HepG2 (cell line): ENCODE data around the gene CCDC97. TPM values are rescaled to one million over a fixed set of nuclear protein-coding genes. Genes with fewer than 3 reads are reported as not detected.

Experiments used
- ATAC-seq: fragments of 200-7000 bp; cut with Tn5 transposase; 3 replicates; pipeline ENCODE4 v1.9.1; 2020; ENCODE audit warnings: mild to moderate bottlenecking, moderate library complexity
- BruUV-seq: library from RNA; stranded (reverse); fragments of 400-500 nt; replicated peaks from 2 replicates; lab custom pipeline; 2021; lab: Mats Ljungman, UMichigan
- CTCF ChIA-PET: fragments of 300-600 bp; formaldehyde crosslinking; extraction: SDS; loops from one replicate; lab custom pipeline; 2021; ENCODE audit warnings: low total read pairs, inconsistent platforms, low intra/inter-chr PET ratio; lab: Yijun Ruan, JAX
- POLR2A ChIA-PET: fragments of 350-600 bp; sonication (Branson Sonifier 250); formaldehyde crosslinking; loops from one replicate; lab custom pipeline; 2020; ENCODE audit warnings: antibody characterized with exemption, inconsistent platforms; lab: Yijun Ruan, JAX
- DNase-seq: peaks from one replicate; pipeline ENCODE4 v3.0.0-alpha.2; 2015; ENCODE audit warnings: low spot score
- FAIRE-seq: peaks from 3 replicates; lab custom pipeline; 2011; peaks lifted over from hg19 to GRCh38; lab: Jason Lieb, UNC
- H2AFZ ChIP-seq: one replicate; pipeline ENCODE4 v1.6.1; 2011; ENCODE audit warnings: low read length, inconsistent platforms
- H3K27ac ChIP-seq: fragments of 300-600 bp; 3 replicates; pipeline ENCODE4 v1.8.0; 2011; ENCODE audit warnings: mixed run types, mild to moderate bottlenecking, mixed read lengths, low read length, inconsistent platforms; ENCODE audit not compliant: insufficient read depth; ENCODE audit errors: extremely low read length
- H3K27me3 ChIP-seq, 2 experiments: fragments of 200-600 bp in 1 of 2; 2 replicates in 1 of 2; 3 replicates in 1 of 2; pipeline versions ENCODE4 v1.6.0 to v1.8.0; 2011; ENCODE audit warnings: low read length in 2 of 2, mild to moderate bottlenecking in 2 of 2, moderate library complexity in 2 of 2, inconsistent platforms in 1 of 2; ENCODE audit not compliant: insufficient read depth in 2 of 2, control insufficient read depth in 1 of 2
- H3K36me3 ChIP-seq, 2 experiments: fragments of 200-600 bp in 1 of 2; replicated peaks in 1 of 2; 2 replicates in 1 of 2; 3 replicates in 1 of 2; pipeline versions ENCODE4 v1.5.1 to v1.8.0; 2011; ENCODE audit warnings: low read length in 2 of 2, inconsistent platforms in 1 of 2; ENCODE audit not compliant: insufficient read depth in 2 of 2, control insufficient read depth in 1 of 2
- H3K4me1 ChIP-seq: 2 replicates; pipeline ENCODE4 v1.5.1; 2012; ENCODE audit warnings: low read length, inconsistent platforms; ENCODE audit not compliant: insufficient read depth
- H3K4me2 ChIP-seq: 2 replicates; pipeline ENCODE4 v1.6.0; 2011; ENCODE audit warnings: low read depth, low read length, inconsistent platforms
- H3K4me3 ChIP-seq, 3 experiments: fragments of 200-600 bp in 1 of 3; sonication (generic), shearing (Covaris generic) in 1 of 3; replicated peaks in 1 of 3; 2 replicates each; pipeline ENCODE4 v1.5.1; 2011 to 2016; ENCODE audit warnings: low read length in 3 of 3, inconsistent platforms in 2 of 3, low read depth in 2 of 3, mild to moderate bottlenecking in 2 of 3, control low read depth in 1 of 3, mixed read lengths in 1 of 3; ENCODE audit not compliant: insufficient read depth in 1 of 3
- H3K79me2 ChIP-seq: one replicate; pipeline ENCODE4 v1.6.1; 2011; ENCODE audit warnings: low read length, inconsistent platforms; ENCODE audit not compliant: insufficient read depth
- H3K9ac ChIP-seq: 2 replicates; pipeline ENCODE4 v1.6.0; 2011; ENCODE audit warnings: mild to moderate bottlenecking, low read depth, low read length, inconsistent platforms; ENCODE audit not compliant: insufficient read depth
- H3K9me3 ChIP-seq: 2 replicates; pipeline ENCODE4 v1.5.1; 2012; ENCODE audit warnings: mild to moderate bottlenecking, low read length
- H4K20me1 ChIP-seq: 2 replicates; pipeline ENCODE4 v1.6.0; 2011; ENCODE audit warnings: inconsistent platforms, mild to moderate bottlenecking, low read length, moderate library complexity; ENCODE audit not compliant: insufficient read depth
- CAMTA2 ChIP-seq: sonication (generic); formaldehyde crosslinking; IDR thresholded peaks from 2 replicates; pipeline ENCODE4 v1.4.0; 2020; ENCODE audit warnings: mild to moderate bottlenecking, missing genetic modification reagents, borderline replicate concordance
- KDM2A ChIP-seq: sonication (generic); formaldehyde crosslinking; IDR thresholded peaks from 2 replicates; pipeline ENCODE4 v1.4.0; 2020; ENCODE audit warnings: low read depth, missing genetic modification reagents, borderline replicate concordance
- MTF1 ChIP-seq: sonication (generic); formaldehyde crosslinking; IDR thresholded peaks from 2 replicates; pipeline ENCODE4 v1.5.0; 2020; ENCODE audit warnings: missing genetic modification reagents
- REST ChIP-seq, 2 experiments: IDR thresholded peaks; 2 replicates each; pipeline ENCODE4 v1.6.1; 2011 to 2012; ENCODE audit warnings: low read length in 2 of 2, borderline replicate concordance in 1 of 2, low read depth in 1 of 2, mild to moderate bottlenecking in 1 of 2, moderate library complexity in 1 of 2
- TFDP2 ChIP-seq: sonication (generic); formaldehyde crosslinking; IDR thresholded peaks from 2 replicates; pipeline ENCODE4 v1.4.0; 2020; ENCODE audit warnings: missing genetic modification reagents
- ZMYM3 ChIP-seq: sonication (generic); formaldehyde crosslinking; IDR thresholded peaks from 2 replicates; pipeline ENCODE4 v1.5.1; 2020; ENCODE audit warnings: mild to moderate bottlenecking, missing genetic modification reagents
- ZNF10 ChIP-seq: sonication (generic); formaldehyde crosslinking; IDR thresholded peaks from 2 replicates; pipeline ENCODE4 v1.4.0; 2020; ENCODE audit warnings: mild to moderate bottlenecking, low read depth, missing genetic modification reagents, borderline replicate concordance
- ZNF281 ChIP-seq: sonication (generic); formaldehyde crosslinking; IDR thresholded peaks from 2 replicates; pipeline ENCODE4 v1.4.0; 2020; ENCODE audit warnings: missing genetic modification reagents, borderline replicate concordance
- ZNF460 ChIP-seq: sonication (generic); formaldehyde crosslinking; IDR thresholded peaks from 2 replicates; pipeline ENCODE4 v1.5.1; 2020; ENCODE audit warnings: missing genetic modification reagents, mild to moderate bottlenecking, borderline replicate concordance
- ZNF576 ChIP-seq: sonication (generic); formaldehyde crosslinking; IDR thresholded peaks from 2 replicates; pipeline ENCODE4 v1.4.0; 2020; ENCODE audit warnings: mild to moderate bottlenecking, missing genetic modification reagents
- ZNF598 ChIP-seq: sonication (generic); formaldehyde crosslinking; IDR thresholded peaks from 2 replicates; pipeline ENCODE4 v1.5.1; 2020; ENCODE audit warnings: mild to moderate bottlenecking, missing genetic modification reagents, borderline replicate concordance
- ZNF740 ChIP-seq: sonication (generic); formaldehyde crosslinking; IDR thresholded peaks from 2 replicates; pipeline ENCODE4 v1.4.0; 2020; ENCODE audit warnings: missing genetic modification reagents
- ZNF788 ChIP-seq: sonication (generic); formaldehyde crosslinking; IDR thresholded peaks from 2 replicates; pipeline ENCODE4 v1.5.0; 2020; ENCODE audit warnings: mild to moderate bottlenecking, missing genetic modification reagents, borderline replicate concordance
- WGBS: methylation state at CpG from one replicate; pipeline ENCODE4 v1.1.6; 2017; ENCODE audit warnings: low lambda C conversion rate; 5-methylcytosine and 5-hydroxymethylcytosine counted together
- in situ Hi-C: cut with HindIII; loops from 2 replicates; pipeline ENCODE4 v1.10.0; 2017; ENCODE audit warnings: low pct_unique_long_range_greater_than_20kb; ENCODE audit not compliant: extremely low pct_ligation_motif_present
- intact Hi-C: fragments of 100-400 bp; cut with micrococcal nuclease; formaldehyde crosslinking; loops from one replicate; pipeline ENCODE4 v1.10.0; 2022; ENCODE audit not compliant: unreplicated experiment
- polyA plus RNA-seq, 8 experiments: library from polyadenylated mRNA; depleted of rRNA in 3 of 8; stranded (reverse) in 7 of 8; unstranded in 1 of 8; fragments of >200 nt; fragmentation: Illumina TruSeq in 4 of 8; extraction: Trizol in 4 of 8; gene quantifications; 2 replicates each; pipeline versions ENCODE4 v1.2.1 to v1.2.3, GENCODE V29; 2011 to 2016; ENCODE audit warnings: low read depth in 4 of 8, missing spikeins in 1 of 8, mixed read lengths in 1 of 8; ENCODE audit not compliant: insufficient read depth in 1 of 8
- total RNA-seq, 5 experiments: library from RNA; depleted of rRNA; stranded (reverse); fragments of >200 nt; fragmentation: Illumina TruSeq; extraction: Trizol; gene quantifications; 2 replicates each; pipeline ENCODE4 v1.2.3, GENCODE V29; 2016; ENCODE audit warnings: low read depth in 1 of 5

CCDC97 gene
- total and polyA plus RNA-seq, 2 of the 13 experiments (the other 11 are each of a cell fraction or from before 2014, with no cell fraction given): 6.2 to 7.3 TPM

- Histone ChIP-seq H3K27me3 (no peaks in the 10 kb centered on the region; a peak in 1 of 5 replicates), H3K9me3 (no peaks in the 10 kb centered on the region), H3K79me2 (peaks cover 44% of the 10 kb centered on the region), H3K4me1 (peaks cover 28% of the 10 kb centered on the region), H3K4me3 (peak overlapping the region; percentile 67 to 93 (median 85)), H3K4me2 (peak overlapping the region; percentile 96), H3K27ac (peak overlapping the region; percentile 97), H2AFZ (no peak overlapping the region), H4K20me1 (no peaks in the 10 kb centered on the region), H3K36me3 (peaks cover 6 to 24% of the 10 kb centered on the region in 2 experiments), H3K9ac (peak overlapping the region; percentile 100)
- POLR2A ChIA-PET: interaction anchor here (0.7 to 4.5 kb wide), 17 partner anchors 9 to 105 kb away, joined by 3 to 104 read pairs (median 11); partner anchors contain the start of genes B9D2, CCDC97, CYP2S1 and TGFB1
- intact Hi-C loops: no loop called here
- ATAC-seq (peak; percentile 7), DNase-seq (peak; percentile 46), FAIRE-seq (no peak)
- CTCF ChIA-PET: no interaction called here
- in situ Hi-C loops: loop anchor here (5.0 kb wide), 3 partner anchors 37 to 62 kb away; no protein-coding TSS in a partner anchor
- BruUV-seq: no TSS peak
- under 1% methylated on average over 29 of the region's 75 CpGs for WGBS
- no peak for TF ChIP-seq ZNF10 (CRISPR knock-in tag)
- TF ChIP-seq KDM2A: no peak
- no peak for TF ChIP-seq ZNF460 (CRISPR knock-in tag)
- TF ChIP-seq CAMTA2 (CRISPR knock-in tag): 0 out of 2 replicates have a peak, but pooled peaks have one; percentile 26
- TF ChIP-seq ZMYM3 (CRISPR knock-in tag): 0 out of 2 replicates have a peak, but pooled peaks have one; percentile 8
- peak; percentile 60; the same call in 1 of the 2 replicates for TF ChIP-seq ZNF598 (CRISPR knock-in tag)
- peak in 1 of 2 experiments; percentile 5; a peak in 1 of 4 replicates for TF ChIP-seq REST (IDR thresholded peaks at IDR 0.05; ENCODE audit: borderline replicate concordance in 1 of 2, low read depth in 1 of 2, low read length in 2 of 2)
- peak; percentile 68; the same call in 1 of the 2 replicates for TF ChIP-seq MTF1 (CRISPR knock-in tag)
- TF ChIP-seq ZNF281 (CRISPR knock-in tag): peak; percentile 22; the same call in 1 of the 2 replicates
- no peak for TF ChIP-seq ZNF740 (CRISPR knock-in tag)
- TF ChIP-seq ZNF788 (CRISPR knock-in tag): no peak
- TF ChIP-seq TFDP2 (CRISPR knock-in tag): no peak
- TF ChIP-seq ZNF576 (CRISPR knock-in tag): 0 out of 2 replicates have a peak, but pooled peaks have one; percentile 1
Observed at GRCh38 chr19:41264581-41265394, 45.2 kb upstream of the CCDC97 start.
